BLaER1 treated with 17β-estradiol and CSF1 and Interleukin-3, amounts not matched to agents 10 nM and 100 nM (cell line): ENCODE data around the gene FARP1.

Experiments
- H3K27ac ChIP-seq, 11 experiments: shearing (Covaris generic); formaldehyde crosslinking; 2 replicates each; pipeline ENCODE4 v1.8.1; 2022
- H3K27me3 ChIP-seq, 11 experiments: shearing (Covaris generic); formaldehyde crosslinking; 2 replicates each; pipeline ENCODE4 v1.8.1; 2022
- H3K36me3 ChIP-seq, 11 experiments: shearing (Covaris generic); formaldehyde crosslinking; 2 replicates each; pipeline ENCODE4 v1.8.1; 2022
- H3K4me1 ChIP-seq, 10 experiments: shearing (Covaris generic); formaldehyde crosslinking; 2 replicates each; pipeline ENCODE4 v1.8.1; 2022
- H3K4me2 ChIP-seq, 11 experiments: shearing (Covaris generic); formaldehyde crosslinking; 2 replicates each; pipeline ENCODE4 v1.8.1; 2022
- H3K4me3 ChIP-seq, 10 experiments: shearing (Covaris generic); formaldehyde crosslinking; 2 replicates each; pipeline ENCODE4 v1.8.1; 2022
- H3K9ac ChIP-seq, 11 experiments: shearing (Covaris generic); formaldehyde crosslinking; 2 replicates each; pipeline ENCODE4 v1.8.1; 2022
- H3K9me3 ChIP-seq, 11 experiments: shearing (Covaris generic); formaldehyde crosslinking; replicated peaks in 1 of 11; 2 replicates each; pipeline ENCODE4 v1.8.1; 2022
- H4K20me1 ChIP-seq, 11 experiments: shearing (Covaris generic); formaldehyde crosslinking; 2 replicates each; pipeline ENCODE4 v1.8.1; 2022
- Cebpa-rat ChIP-seq, 11 experiments: shearing (Covaris generic); IDR thresholded peaks; 2 replicates each; pipeline ENCODE4 v1.8.1; 2022

Gene FARP1

DNA sequence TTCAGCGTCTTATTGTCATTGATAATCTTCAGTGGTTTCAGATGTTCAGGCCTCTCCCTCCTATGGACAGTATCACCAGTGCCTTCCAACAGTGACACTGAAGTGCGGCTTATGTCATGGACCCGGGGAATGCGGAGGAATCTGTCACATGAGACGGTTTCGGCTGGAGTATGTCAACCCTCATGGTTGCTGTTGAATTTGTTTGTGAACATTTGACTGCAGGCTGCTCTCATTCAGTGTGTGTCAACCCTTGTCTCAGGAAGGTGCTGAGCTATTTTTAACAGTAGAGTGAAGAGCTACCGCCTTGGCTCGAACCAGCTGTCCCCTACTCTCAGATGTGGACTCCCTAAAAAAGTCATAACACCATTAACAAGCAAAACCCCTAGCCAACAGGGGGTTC is 173.0 kb downstream of the FARP1 start:
- Histone ChIP-seq H4K20me1 (peaks cover 0 to 18% (median 0%) of the 10 kb centered on the region in 11 experiments; a peak in 5 of 22 replicates), H3K4me2 (peak overlapping the region in 10 of 11 experiments; percentile 15 to 70 (median 56); a peak in 20 of 22 replicates), H3K9ac (peak overlapping the region in 2 of 11 experiments; percentile 2 to 37; a peak in 1 of 22 replicates)

DNA sequence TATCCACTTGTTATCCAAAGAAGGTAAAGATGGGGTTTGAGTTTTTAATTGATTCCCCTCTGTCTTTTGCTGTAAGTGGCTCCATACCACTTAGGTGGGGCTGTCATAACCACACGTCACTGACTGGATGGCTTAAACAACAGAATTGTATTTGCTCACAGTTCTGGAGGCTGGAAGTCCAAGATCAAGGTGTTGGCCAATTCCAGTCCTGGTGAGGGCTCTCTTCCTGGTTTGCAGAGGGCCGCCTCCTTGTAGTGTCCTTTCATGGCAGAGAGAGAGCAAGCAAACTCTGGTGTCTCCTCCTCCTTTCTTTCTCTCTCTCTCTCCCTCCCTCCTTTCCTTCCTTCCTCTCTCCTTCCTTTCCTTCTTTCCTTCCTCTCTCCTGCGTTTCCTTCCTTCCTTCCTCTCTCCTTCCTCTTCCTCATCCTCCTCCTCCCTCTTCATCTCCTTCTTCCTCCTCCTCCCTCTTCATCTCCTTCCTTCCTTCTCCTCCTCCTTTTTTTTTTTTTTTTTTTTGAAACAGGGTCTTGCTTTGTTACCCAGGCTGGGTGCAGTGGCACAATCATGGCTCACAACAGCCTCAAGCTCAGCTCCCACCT is 174.8 kb downstream of the FARP1 start:
- Histone ChIP-seq H3K4me1 (peaks cover 8 to 39% (median 24%) of the 10 kb centered on the region in 10 experiments; a peak in 19 of 20 replicates), H3K4me2 (peak overlapping the region in 3 of 11 experiments; percentile 4 to 47 (median 29); a peak in 3 of 22 replicates), H3K9me3 (peaks cover 0 to 6% (median 0%) of the 10 kb centered on the region in 11 experiments; a peak in 4 of 22 replicates), H3K36me3 (peaks cover 0 to 40% (median 0%) of the 10 kb centered on the region in 11 experiments; a peak in 8 of 22 replicates), H4K20me1 (peaks cover 0 to 19% (median 0%) of the 10 kb centered on the region in 11 experiments; a peak in 5 of 22 replicates), H3K4me3 (no peak overlapping the region), H3K27ac (no peak overlapping the region), H3K9ac (no peak overlapping the region), H3K27me3 (no peaks in the 10 kb centered on the region)
- no peak for TF ChIP-seq Cebpa-rat (IDR thresholded peaks at IDR 0.05)

More for the DNA sequence above, 173.0 kb downstream of the FARP1 start:
- Histone ChIP-seq H3K4me1 (peaks cover 8 to 56% (median 37%) of the 10 kb centered on the region in 10 experiments; a peak in 19 of 20 replicates), H3K36me3 (peaks cover 0 to 37% (median 0%) of the 10 kb centered on the region in 11 experiments; a peak in 8 of 22 replicates), H3K9me3 (peaks cover 0 to 6% (median 0%) of the 10 kb centered on the region in 11 experiments; a peak in 4 of 22 replicates), H3K4me3 (no peak overlapping the region), H3K27me3 (no peaks in the 10 kb centered on the region), H3K27ac (peak overlapping the region in 7 of 11 experiments; percentile 0 to 54 (median 22); a peak in 8 of 22 replicates)
- TF ChIP-seq Cebpa-rat (IDR thresholded peaks at IDR 0.05): no peak

DNA sequence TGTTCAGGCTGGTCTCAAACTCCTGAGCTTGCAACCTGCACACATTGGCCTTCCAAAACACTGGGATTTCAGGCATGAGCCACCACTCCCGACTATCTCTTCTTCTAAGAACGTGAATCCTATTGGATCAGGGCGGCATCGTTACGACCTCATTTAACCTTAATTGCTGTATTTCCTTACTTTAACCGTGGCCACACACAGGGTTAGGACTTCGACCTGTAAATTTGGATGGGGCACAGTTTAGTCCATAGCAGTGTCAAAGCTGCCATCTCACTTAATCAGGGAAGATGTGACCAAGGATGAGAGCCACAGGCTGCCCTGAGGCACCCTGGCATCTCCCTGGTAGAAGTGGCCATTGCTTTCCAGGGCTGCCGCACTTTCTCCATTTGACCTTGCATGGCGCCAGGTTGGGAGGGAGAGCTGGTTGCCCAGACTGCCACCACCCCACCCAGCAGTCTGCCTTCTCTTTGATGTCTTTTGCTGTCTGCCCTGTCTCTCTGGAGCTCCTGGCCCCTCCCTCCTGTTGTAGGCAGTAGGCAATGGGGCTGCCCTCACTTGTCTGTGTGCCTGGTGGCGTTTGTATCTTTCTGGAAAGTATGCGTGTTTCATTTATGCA is 175.5 kb downstream of the FARP1 start:
- no peak for TF ChIP-seq Cebpa-rat (IDR thresholded peaks at IDR 0.05)
- peaks cover 0 to 20% (median 0%) of the 10 kb centered on the region in 11 experiments; a peak in 5 of 22 replicates for H4K20me1 ChIP-seq
- no peak overlapping the region for H3K4me3 ChIP-seq
- H3K9me3 ChIP-seq: peaks cover 0 to 6% (median 0%) of the 10 kb centered on the region in 11 experiments; a peak in 4 of 22 replicates
- H3K9ac ChIP-seq: no peak overlapping the region
- no peak overlapping the region for H3K27ac ChIP-seq
- H3K27me3 ChIP-seq: no peaks in the 10 kb centered on the region
- 0 out of 22 replicates have a peak overlapping the region, but pooled peaks of 1 of the 11 experiments have one; percentile 4 for H3K4me2 ChIP-seq
- peaks cover 8 to 34% (median 24%) of the 10 kb centered on the region in 10 experiments; a peak in 19 of 20 replicates for H3K4me1 ChIP-seq
- peaks cover 0 to 33% (median 0%) of the 10 kb centered on the region in 11 experiments; a peak in 8 of 22 replicates for H3K36me3 ChIP-seq

DNA sequence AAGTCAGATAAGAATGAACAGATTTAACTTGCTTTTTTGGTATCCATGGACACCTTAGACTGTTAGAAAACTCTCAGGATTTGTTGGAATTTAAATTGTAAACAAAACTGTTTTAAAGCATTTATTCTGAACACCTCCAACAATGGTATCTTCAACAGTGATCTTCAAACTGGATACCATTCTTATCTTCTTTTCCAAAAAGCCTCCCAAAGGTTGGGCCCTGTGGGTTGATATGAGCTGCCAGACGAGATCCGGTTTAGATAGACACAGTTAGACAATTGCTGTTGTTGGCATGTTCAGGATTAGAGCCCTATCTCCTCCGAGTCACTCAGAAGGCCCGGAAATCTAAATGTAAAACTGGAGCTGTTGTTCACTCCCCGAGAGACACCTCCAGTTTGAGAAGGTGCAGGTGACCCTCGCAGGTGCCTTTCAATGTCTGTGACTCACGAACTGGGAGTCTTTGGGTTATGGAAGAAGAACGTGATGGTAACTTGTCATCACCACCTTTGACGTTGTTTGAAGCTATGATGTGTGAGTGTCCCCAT is 177.7 kb downstream of the FARP1 start:
- Histone ChIP-seq H3K4me2 (no peak overlapping the region), H3K9ac (no peak overlapping the region), H3K36me3 (peaks cover 0 to 38% (median 0%) of the 10 kb centered on the region in 11 experiments; a peak in 8 of 22 replicates), H3K27me3 (no peaks in the 10 kb centered on the region), H3K4me3 (no peak overlapping the region), H3K4me1 (peaks cover 5 to 21% (median 15%) of the 10 kb centered on the region in 10 experiments; a peak in 19 of 20 replicates), H3K9me3 (peaks cover 0 to 6% (median 0%) of the 10 kb centered on the region in 11 experiments; a peak in 4 of 22 replicates), H3K27ac (no peak overlapping the region), H4K20me1 (peaks cover 0 to 19% (median 0%) of the 10 kb centered on the region in 11 experiments; a peak in 5 of 22 replicates)
- TF ChIP-seq Cebpa-rat (IDR thresholded peaks at IDR 0.05): no peak

DNA sequence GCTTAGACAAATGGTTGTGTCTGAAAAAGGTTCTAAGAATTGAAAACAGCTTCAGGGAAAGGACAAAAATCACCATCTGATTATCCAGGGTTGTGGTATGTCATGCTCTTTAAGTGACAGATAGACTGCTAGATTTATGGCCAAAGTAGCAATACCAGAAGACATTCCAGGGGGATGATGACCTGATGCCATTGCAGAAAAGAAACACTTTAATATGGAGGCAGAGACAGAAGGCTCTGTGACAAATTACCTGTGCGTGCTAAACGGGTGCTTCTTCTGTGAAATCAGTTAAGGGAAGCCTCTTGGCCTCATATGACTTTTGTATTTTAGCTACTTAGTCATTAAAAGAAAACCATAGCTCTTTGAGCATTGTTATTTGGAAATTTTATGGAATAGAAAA is 178.5 kb downstream of the FARP1 start:
- no peak overlapping the region for H3K4me3 ChIP-seq
- no peak overlapping the region for H3K4me2 ChIP-seq
- H3K36me3 ChIP-seq: peaks cover 0 to 30% (median 0%) of the 10 kb centered on the region in 11 experiments; a peak in 8 of 22 replicates
- no peak for TF ChIP-seq Cebpa-rat (IDR thresholded peaks at IDR 0.05)
- H3K27me3 ChIP-seq: no peaks in the 10 kb centered on the region
- peaks cover 0 to 19% (median 0%) of the 10 kb centered on the region in 11 experiments; a peak in 4 of 22 replicates for H4K20me1 ChIP-seq
- H3K4me1 ChIP-seq: peaks cover under 1 to 14% (median 11%) of the 10 kb centered on the region in 10 experiments; a peak in 17 of 20 replicates
- peaks cover 0 to 6% (median 0%) of the 10 kb centered on the region in 11 experiments; a peak in 4 of 22 replicates for H3K9me3 ChIP-seq
- H3K9ac ChIP-seq: no peak overlapping the region
- H3K27ac ChIP-seq: no peak overlapping the region

DNA sequence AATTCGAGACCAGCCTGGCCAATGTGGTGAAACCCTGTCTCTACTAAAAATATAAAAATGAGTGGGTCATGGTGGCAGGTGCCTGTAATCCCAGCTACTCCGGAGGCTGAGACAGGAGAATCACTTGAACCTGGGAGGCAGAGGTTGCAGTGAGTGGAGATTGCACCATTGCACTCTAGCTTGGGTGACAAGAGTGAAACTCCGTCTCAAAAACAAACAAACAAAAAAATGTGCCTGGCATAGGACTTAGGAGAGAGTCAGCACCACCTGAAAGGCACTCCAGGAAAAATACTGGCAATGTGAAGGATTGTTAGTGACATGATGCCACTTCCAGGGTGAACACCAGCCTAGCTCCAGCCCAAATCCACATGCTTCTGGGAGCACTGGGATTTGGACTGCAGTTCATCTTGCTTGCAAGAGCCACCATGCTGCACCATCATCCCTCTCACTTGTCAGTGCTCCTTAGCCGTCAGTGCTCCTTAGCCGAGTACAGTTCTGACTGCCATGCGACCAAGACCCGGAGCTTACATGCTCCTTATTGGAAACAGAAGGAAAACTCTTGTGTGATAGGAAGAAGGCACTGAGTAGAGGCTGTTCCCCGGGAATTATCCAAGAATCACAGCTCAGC is 179.3 kb downstream of the FARP1 start:
- no peak for TF ChIP-seq Cebpa-rat (IDR thresholded peaks at IDR 0.05)
- peaks cover 0 to 11% (median 6%) of the 10 kb centered on the region in 10 experiments; a peak in 11 of 20 replicates for H3K4me1 ChIP-seq
- H3K36me3 ChIP-seq: peaks cover 0 to 23% (median 0%) of the 10 kb centered on the region in 11 experiments; a peak in 5 of 22 replicates
- no peak overlapping the region for H3K27ac ChIP-seq
- no peaks in the 10 kb centered on the region for H3K27me3 ChIP-seq
- no peak overlapping the region for H3K4me3 ChIP-seq
- no peak overlapping the region for H3K4me2 ChIP-seq
- H3K9ac ChIP-seq: no peak overlapping the region
- peaks cover 0 to 19% (median 0%) of the 10 kb centered on the region in 11 experiments; a peak in 4 of 22 replicates for H4K20me1 ChIP-seq
- peaks cover 0 to 5% (median 0%) of the 10 kb centered on the region in 11 experiments; a peak in 4 of 22 replicates for H3K9me3 ChIP-seq

DNA sequence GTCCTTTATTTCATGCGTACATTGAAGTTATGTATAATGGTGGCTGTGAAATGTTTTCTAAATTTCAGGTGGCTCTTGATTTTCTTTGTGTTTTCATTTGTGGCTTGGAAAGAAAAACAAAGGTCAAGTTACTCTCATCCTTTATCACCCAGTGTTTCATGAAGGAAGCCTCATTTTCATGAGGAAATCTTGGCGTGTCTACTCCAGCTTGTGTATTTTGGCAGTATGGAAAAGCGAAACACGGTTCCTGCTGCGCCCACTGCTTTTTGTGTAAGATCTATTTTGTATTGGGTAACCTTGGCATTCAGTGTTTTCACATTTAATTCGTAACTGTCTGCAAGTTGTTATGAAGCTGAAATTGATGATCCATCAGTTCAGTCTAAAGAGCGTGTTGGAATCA is 181.2 kb downstream of the FARP1 start:
- H4K20me1 ChIP-seq: peaks cover 0 to 36% (median 0%) of the 10 kb centered on the region in 11 experiments; a peak in 2 of 22 replicates

DNA sequence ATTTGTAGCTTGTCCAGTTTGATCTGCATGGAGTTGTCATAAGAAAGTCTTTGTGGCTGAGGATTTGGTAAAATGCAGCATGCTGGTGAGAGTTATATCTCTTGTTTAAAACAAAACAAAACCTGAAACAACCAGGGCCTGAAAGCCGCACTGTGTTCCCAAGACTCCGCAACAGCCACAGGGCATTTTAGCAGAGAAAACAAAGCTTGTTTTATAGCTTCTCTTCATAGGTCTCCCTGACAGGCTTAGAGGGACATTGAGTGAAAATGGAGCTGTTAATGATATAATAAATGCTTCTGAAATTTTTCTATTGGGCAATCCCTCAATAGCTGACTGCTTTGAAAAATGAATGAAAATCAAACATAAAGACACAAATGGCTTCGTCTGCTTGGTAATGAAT is 182.8 kb downstream of the FARP1 start:
- Histone ChIP-seq H3K4me2 (no peak overlapping the region), H3K4me3 (no peak overlapping the region), H3K27ac (no peak overlapping the region), H3K9ac (no peak overlapping the region), H3K9me3 (no peaks in the 10 kb centered on the region; a peak in 1 of 22 replicates), H3K36me3 (peaks cover 0 to 28% (median 0%) of the 10 kb centered on the region in 11 experiments; a peak in 4 of 22 replicates), H3K4me1 (peaks cover 0 to 11% (median 0%) of the 10 kb centered on the region in 10 experiments; a peak in 3 of 20 replicates), H3K27me3 (no peaks in the 10 kb centered on the region), H4K20me1 (peaks cover 0 to 32% (median 0%) of the 10 kb centered on the region in 11 experiments; a peak in 2 of 22 replicates)
- TF ChIP-seq Cebpa-rat (IDR thresholded peaks at IDR 0.05): no peak

More for the DNA sequence above, 181.2 kb downstream of the FARP1 start:
- H3K36me3 ChIP-seq: peaks cover 0 to 30% (median 0%) of the 10 kb centered on the region in 11 experiments; a peak in 5 of 22 replicates
- H3K9me3 ChIP-seq: peaks cover 0 to 4% (median 0%) of the 10 kb centered on the region in 11 experiments; a peak in 1 of 22 replicates
- H3K4me1 ChIP-seq: peaks cover 0 to 11% (median 0%) of the 10 kb centered on the region in 10 experiments; a peak in 3 of 20 replicates
- no peak for TF ChIP-seq Cebpa-rat (IDR thresholded peaks at IDR 0.05)
- H3K4me3 ChIP-seq: no peak overlapping the region
- H3K4me2 ChIP-seq: no peak overlapping the region; a peak in 1 of 22 replicates
- H3K27me3 ChIP-seq: no peaks in the 10 kb centered on the region
- H3K9ac ChIP-seq: no peak overlapping the region
- H3K27ac ChIP-seq: no peak overlapping the region
